Medulla oblongata (tissue), 1 donor: Measurements from ENCODE around the gene LMAN2.
"Not testable (repeated sequence)": the region's sequence is repeated elsewhere in the genome, so short reads cannot be mapped to it uniquely, and the experiment has no call there.

Source experiments
- DNase-seq: peaks from one replicate; pipeline ENCODE4 v3.0.0-alpha.2; 2015; ENCODE audit errors: extremely low spot score

LMAN2 gene

GRCh38 chr5:177349362-177349647 is 2.2 kb downstream of the LMAN2 start:
- DNase-seq, result no peak

- DNase-seq, result no peak
Observed at GRCh38 chr5:177347699-177348098, 3.8 kb downstream of the LMAN2 start.

DNA sequence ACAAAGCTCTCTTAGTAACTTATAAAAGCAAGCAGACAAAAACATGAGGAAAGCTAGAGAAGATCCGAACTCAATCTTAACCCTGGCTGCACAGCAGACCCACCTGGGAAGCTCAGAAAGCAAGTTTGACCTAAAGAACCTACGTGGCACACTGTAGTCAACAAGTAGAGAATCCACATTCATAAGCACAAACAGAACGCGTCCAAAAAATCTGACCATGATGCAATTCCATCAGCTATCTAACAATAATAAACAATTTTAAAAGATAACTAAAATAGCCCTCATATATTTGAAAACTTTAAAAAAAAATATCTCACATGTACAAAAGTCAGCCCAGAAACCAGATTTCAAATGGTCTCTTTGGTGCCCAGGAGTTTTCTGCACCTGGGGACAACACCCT is 4.6 kb downstream of the LMAN2 start:
- no peak for DNase-seq

- no peak for DNase-seq
Observed at GRCh38 chr5:177344891-177345290, 6.6 kb downstream of the LMAN2 start.

- DNase-seq, result no peak
Observed at GRCh38 chr5:177343777-177344176, 7.7 kb downstream of the LMAN2 start.

DNA sequence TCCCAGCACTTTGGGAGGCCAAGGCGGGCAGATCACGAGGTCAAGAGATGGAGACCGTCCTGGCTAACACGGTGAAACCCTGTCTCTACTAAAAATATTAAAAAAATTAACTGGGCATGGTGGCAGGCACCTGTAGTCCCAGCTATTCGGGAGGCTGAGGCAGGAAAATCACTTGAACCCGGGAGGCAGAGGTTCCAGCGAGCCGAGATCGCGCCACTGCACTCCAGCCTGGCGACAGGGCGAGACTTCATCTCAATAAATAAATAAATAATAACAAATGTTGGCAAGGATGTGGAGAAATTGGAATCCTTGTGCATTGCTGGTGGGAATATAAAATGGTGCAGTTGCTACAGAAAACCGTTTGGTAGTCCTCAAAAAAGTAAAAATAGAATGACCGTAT is 8.5 kb downstream of the LMAN2 start:
- DNase-seq, result not testable (repeated sequence)

- no peak for DNase-seq
Observed at GRCh38 chr5:177339107-177339638, 12.3 kb downstream of the LMAN2 start.

- no peak for DNase-seq
Observed at GRCh38 chr5:177338251-177339106, 13.0 kb downstream of the LMAN2 start.

DNA sequence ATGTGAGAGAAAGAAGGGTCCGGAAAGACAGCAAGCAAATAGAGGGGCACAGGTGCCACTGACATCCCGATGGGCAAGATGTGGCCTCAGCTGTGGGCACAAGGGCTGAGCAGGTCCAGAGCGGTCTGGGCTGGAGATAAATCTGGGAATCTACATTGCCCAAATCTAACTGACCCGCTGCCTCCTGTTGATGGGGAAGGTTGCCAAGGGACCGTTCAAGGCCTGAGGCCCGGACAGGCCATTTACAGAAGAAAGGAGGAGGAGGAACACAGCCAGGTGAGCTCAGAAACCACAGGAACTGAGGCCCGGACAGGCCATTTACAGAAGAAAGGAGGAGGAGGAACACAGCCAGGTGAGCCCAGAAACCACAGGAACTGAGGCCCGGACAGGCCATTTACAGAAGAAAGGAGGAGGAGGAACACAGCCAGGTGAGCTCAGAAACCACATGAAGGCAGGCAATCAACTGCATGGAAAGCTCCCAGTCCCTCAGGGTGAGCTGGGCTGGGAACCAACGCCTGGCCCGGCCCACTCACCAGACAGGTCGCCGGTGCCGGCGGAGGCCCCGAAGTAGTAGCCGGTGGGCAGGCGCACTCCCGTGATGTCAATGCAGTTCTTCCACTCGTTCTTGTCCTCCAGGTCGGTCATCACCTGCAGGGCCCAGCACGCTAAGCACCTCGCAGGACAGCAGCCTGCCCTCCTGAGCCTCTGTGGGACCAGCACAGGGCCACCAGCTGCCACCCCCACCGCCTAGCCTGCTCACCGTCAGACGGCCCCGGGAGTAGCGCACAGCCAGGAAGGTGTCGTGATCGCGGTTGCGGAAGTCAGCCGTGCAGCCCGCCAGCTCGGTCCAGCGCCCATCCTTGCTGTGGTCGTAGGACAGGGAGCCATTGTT is 14.6 kb downstream of the LMAN2 start:
- no peak for DNase-seq

DNA sequence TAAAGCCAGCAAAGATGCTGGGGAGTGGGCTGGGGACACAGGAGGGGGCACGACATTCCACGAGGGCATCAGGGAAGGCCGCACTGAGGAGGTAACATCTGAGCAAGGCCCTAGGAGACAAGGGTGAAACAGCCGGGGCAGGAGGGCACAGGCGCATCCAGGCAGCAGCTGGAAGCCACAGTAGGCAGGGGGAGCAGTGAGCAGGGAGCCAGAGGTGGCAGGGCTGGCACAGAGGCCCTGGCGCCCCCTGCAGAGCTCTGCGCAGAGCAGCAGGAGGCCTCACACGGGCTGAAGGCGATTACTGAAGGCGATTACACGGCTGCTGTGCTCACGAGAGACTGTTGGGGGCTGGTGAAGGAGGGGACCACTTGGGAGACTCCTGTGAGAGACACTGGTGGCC is 15.4 kb downstream of the LMAN2 start:
- DNase-seq, result no peak

DNA sequence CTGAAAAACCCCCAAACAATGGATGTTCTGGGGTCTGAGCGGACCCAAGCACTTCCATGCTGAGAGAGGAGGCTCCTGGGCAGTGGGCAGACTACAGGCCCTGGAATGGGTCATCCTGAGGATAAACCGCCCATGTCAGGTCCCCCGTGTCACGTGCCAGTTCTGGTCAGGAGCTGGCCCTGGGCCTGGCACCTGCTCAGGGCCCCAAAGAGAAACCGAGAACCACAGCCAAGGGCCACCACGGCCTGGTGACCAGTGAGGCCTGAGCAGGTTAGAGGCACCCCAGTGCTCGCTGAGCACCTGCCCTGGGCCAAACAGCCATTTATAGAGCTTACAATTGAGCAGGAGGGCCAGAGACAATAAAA is 15.8 kb downstream of the LMAN2 start:
- no peak for DNase-seq

DNA sequence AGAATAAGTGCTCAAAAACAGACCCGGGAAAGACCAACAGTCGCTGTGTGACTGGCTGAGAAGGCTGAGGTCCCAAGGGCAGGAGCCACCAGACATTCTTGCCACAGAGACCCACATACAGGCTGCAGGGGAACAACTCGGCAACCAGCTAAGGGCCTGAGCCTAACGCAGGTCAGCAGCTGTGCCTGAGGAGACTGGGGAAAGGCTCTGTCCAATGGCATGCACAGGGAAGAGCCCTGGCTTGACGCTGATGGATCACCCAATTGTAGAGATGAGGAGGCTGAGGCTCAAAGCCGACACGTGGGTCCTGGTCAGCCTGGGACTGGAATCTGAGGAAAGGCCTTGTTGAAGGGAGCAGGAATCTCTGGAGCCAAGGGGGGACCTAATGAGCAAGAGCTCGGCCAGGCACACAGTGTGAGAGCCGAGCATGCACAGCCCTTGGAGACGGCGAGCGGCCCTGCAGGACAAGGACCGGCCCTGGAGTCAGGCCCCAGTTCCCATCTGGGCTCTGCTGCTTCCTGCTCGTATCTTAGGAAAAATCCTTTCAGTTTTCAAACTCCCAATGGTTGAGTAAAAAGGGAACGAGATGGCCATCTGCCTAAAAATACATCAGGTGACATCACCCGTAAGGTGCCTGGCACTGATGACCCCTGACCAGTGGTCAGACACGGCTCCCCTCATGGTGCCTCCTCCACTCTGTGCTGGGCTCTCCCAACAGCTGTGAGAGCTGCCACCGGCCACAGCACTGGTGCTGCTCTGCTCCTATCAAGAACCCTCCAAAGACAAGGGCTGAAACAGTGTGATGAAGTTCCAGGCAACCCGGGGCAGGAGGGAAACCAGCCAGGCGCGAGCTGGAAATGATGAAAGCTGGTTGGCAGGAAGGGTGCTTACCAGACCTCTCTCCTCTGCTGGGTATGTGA is 16.4 kb downstream of the LMAN2 start:
- DNase-seq, result no peak

DNA sequence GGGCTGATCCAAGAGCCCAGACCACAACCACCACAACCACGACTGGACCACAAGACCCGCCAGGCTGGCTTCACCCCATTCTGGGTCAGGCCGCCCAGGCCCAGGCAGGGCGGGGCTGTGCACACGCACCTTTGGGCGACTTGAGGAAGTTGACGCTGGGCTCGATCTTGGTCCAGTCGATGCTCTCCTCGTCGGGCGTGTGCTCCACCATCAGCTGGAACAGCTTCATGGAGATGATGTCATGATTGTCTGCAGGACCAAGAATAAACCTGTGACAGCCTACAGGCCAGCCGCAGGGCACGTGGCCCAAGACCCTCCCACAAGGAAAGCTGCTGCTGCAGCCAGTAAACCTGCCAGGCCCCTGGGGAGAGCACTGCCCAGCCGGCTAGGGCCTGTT is 17.3 kb downstream of the LMAN2 start:
- DNase-seq, result no peak

DNA sequence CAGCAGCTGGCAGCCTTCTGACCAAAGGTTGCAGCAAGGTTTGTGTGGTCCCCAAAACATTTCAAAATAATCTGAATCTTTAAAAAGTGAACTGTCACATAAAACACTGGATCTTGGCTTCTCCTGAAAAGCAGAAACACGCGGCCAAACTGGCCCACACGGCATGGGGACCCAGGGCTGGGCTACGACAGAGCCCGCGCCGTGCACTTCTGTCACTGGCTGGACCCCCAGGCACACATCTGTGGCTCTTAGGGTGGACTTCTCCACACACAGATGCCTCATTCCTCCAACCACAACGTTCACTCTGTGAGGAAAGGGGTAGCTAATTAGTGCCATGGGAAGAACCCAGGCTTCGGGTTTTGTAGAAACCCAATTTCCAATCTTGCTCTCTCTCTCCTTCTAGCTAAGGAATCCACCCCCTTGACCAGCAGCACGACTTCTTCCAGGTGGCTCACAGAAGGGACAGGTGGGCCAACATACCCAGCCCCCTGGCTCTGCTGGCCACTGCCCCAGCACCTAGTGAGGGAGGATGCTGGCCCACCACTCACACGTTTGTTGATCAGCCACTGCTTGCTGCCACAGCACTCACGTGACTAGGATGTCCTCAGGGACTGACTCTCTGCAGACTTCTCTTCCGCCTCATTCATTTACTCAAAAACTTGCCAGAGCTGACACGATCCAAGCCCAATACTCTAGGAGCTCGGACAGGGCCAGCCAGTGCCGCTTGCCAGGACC is 17.9 kb downstream of the LMAN2 start:
- DNase-seq, result no peak

- no peak for DNase-seq
Observed at GRCh38 chr5:177332896-177333260, 18.6 kb downstream of the LMAN2 start.

- DNase-seq, result no peak
Observed at GRCh38 chr5:177332031-177332895, 19.2 kb downstream of the LMAN2 start.

DNA sequence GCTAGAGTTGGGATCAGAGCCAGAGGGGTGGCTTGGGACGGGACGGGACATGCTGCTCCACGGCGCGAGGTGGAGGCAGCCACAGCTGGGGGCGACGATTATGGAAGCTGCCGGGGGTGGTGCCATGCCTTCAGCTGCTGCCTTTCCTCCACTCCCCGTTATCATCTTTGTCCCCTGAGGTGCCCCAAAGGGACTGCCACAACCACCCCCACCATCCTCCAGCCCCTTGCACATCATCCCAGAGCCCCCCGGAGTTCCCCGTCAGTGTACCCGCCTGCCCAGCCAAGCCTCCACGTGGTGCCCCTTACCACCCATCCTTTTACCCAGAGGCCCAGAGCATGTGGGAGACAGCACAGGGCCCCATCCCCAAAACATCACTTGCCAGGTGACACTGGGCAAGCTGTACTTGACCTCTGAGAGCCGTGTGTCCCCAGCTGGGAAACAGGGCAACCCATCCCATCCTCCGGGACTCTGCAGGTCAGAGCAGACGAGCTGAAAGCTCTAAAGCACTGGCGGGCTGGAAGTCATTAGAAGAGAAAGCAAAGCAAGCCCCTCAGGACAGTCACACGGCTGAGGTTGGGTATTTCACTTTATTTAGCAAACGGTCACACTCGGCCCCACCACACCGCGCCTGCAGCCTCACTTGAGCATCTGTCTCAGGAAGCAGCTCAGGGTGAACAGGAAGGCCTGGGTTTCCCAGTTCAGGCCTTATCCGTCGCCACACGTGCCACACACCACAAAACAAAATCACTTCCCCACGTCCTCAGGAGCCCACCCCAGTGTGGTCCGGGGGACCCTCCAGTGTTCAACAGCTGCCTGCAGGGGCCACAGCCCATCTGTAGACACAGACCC is 20.3 kb downstream of the LMAN2 start:
- no peak for DNase-seq

DNA sequence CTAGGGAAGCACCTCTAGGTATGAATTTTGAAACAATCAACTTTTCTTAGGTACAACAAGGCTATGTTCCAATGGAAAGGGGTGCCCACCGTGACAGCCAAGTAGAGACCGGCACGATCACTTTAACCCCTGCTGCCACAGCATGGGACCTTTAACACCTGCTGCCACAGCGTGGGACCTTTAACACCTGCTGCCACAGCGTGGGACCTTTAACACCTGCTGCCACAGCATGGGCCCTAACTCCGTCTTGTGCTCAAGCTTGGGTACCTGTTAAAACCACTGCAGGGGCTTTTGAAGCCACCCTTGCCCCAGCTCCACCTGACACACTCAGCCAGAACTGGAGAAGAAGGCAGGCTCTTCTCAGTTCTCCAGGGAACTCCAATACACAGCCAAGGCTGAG is 21.6 kb downstream of the LMAN2 start:
- DNase-seq, result no peak

DNA sequence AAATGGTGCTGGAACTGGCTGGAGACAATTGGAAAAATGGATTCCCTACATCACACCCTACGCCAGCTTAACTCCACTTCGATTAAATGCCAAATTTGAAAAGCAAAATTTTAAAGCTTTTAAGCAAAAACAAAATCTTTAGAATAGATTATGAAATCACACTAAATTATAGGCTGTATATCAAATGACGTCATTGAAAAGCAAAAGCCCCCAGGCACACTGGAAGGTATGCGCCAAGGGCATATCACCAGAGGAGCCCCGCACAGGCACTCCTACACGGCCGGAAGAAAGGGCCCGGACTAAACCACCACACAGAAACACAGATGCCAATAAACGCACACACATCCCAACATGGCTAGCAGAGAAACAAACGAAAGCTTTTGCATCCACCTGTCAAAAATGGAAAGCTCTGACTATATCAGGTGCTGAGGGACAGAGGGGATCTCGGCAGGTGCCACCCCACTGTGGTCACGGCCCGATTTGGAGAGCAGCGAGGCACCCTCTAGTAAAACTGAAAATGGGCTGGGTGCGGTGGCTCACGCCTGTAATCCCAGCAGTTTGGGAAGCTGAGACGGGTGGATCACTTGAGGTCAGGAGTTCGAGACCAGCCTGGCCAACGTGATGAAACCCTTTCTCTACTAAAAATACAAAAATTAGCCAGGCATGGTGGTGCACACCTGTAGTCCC is 22.8 kb downstream of the LMAN2 start:
- no peak for DNase-seq
